K562 (cell line): Measurements from ENCODE around the gene RPS6KL1. TPM values are rescaled to one million over a fixed set of nuclear protein-coding genes. Genes with fewer than 3 reads are reported as not detected.

Experiments
- ATAC-seq: fragments of 200-7000 bp; cut with Tn5 transposase; 3 replicates; pipeline ENCODE4 v1.9.1; 2020; ENCODE audit warnings: moderate library complexity
- BruUV-seq: library from RNA; stranded (reverse); fragments of 400-500 nt; replicated peaks from 2 replicates; lab custom pipeline; 2021; lab: Mats Ljungman, UMichigan
- CTCF ChIA-PET: fragments of 300-600 bp; formaldehyde crosslinking; extraction: SDS; loops from one replicate; lab custom pipeline; 2021; ENCODE audit warnings: low intra/inter-chr PET ratio; lab: Yijun Ruan, JAX
- POLR2A ChIA-PET: fragments of 300-600, 350-650 bp; sonication (Branson Sonifier 250); formaldehyde crosslinking; extraction: SDS; loops from one replicate; lab custom pipeline; 2021; ENCODE audit warnings: antibody characterized with exemption, inconsistent platforms; lab: Yijun Ruan, JAX
- DNase-seq, 4 experiments: peaks; one replicate each; pipeline versions ENCODE4 v3.0.0 to v3.0.0-alpha.2; 2011 to 2018; ENCODE audit warnings: low spot score in 3 of 4, mixed read lengths in 3 of 4; ENCODE audit errors: extremely low read depth in 1 of 4
- FAIRE-seq: peaks from 2 replicates; lab custom pipeline; 2011; peaks lifted over from hg19 to GRCh38; lab: Jason Lieb, UNC
- H2AFZ ChIP-seq: 2 replicates; pipeline ENCODE4 v1.6.0; 2011; ENCODE audit warnings: low read depth, low read length, control low read depth, inconsistent platforms
- H3K27ac ChIP-seq: fragments of 200-600 bp; 3 replicates; pipeline ENCODE4 v1.8.0; 2011; ENCODE audit warnings: low read depth, mild to moderate bottlenecking, control low read depth, inconsistent platforms, low read length, moderate library complexity, mixed read lengths; ENCODE audit errors: extremely low read depth
- H3K27me3 ChIP-seq, 2 experiments: fragments of 300-600 bp in 1 of 2; 2 replicates in 1 of 2; 3 replicates in 1 of 2; pipeline versions ENCODE4 v1.6.0 to v1.8.0; 2011; ENCODE audit warnings: inconsistent platforms in 2 of 2, low read length in 2 of 2, mild to moderate bottlenecking in 1 of 2, mixed read lengths in 1 of 2, moderate library complexity in 1 of 2; ENCODE audit not compliant: control insufficient read depth in 2 of 2, insufficient read depth in 2 of 2
- H3K36me3 ChIP-seq: fragments of 300-600 bp; 3 replicates; pipeline ENCODE4 v1.8.0; 2011; ENCODE audit warnings: mild to moderate bottlenecking, low read length, inconsistent platforms; ENCODE audit not compliant: control insufficient read depth, insufficient read depth
- H3K4me1 ChIP-seq, 2 experiments: fragments of 200-600 bp in 1 of 2; replicated peaks in 1 of 2; 2 replicates in 1 of 2; 3 replicates in 1 of 2; pipeline versions ENCODE4 v1.5.1 to v1.8.0; 2011; ENCODE audit warnings: inconsistent platforms in 2 of 2, low read length in 2 of 2, mild to moderate bottlenecking in 1 of 2, mixed read lengths in 1 of 2, moderate library complexity in 1 of 2; ENCODE audit not compliant: control insufficient read depth in 2 of 2, insufficient read depth in 2 of 2
- H3K4me2 ChIP-seq: 2 replicates; pipeline ENCODE4 v1.6.1; 2011; ENCODE audit warnings: low read length, control low read depth, inconsistent platforms, mixed read lengths; ENCODE audit not compliant: insufficient read depth
- H3K4me3 ChIP-seq: fragments of 200-600 bp; sonication (generic), shearing (Covaris generic); 2 replicates; pipeline ENCODE4 v1.5.1; 2016; ENCODE audit warnings: control low read depth, inconsistent platforms
- H3K79me2 ChIP-seq: fragments of 200-600 bp; 3 replicates; pipeline ENCODE4 v1.8.0; 2011; ENCODE audit warnings: low read length, inconsistent platforms; ENCODE audit not compliant: control insufficient read depth, insufficient read depth
- H3K9ac ChIP-seq, 2 experiments: 2 replicates each; pipeline versions ENCODE4 v1.6.0 to v1.6.1; 2011; ENCODE audit warnings: low read depth in 2 of 2, low read length in 2 of 2, control low read depth in 1 of 2, inconsistent platforms in 1 of 2, mild to moderate bottlenecking in 1 of 2, mixed read lengths in 1 of 2; ENCODE audit not compliant: insufficient read depth in 1 of 2
- H3K9me1 ChIP-seq: one replicate; pipeline ENCODE4 v1.6.0; 2011; ENCODE audit warnings: inconsistent platforms, mild to moderate bottlenecking, low read length, moderate library complexity; ENCODE audit not compliant: control insufficient read depth, insufficient read depth
- H3K9me3 ChIP-seq: replicated peaks from 2 replicates; pipeline ENCODE4 v1.5.1; 2011; ENCODE audit warnings: low read depth, low read length, inconsistent platforms; ENCODE audit not compliant: control insufficient read depth, insufficient read depth
- H4K20me1 ChIP-seq: replicated peaks from 2 replicates; pipeline ENCODE4 v1.6.1; 2011; ENCODE audit warnings: low read length, inconsistent platforms, mixed read lengths; ENCODE audit not compliant: control insufficient read depth, insufficient read depth
- MYC ChIP-seq, 2 experiments: fragments of 250-450 bp in 1 of 2; sonication (Bioruptor Pico) in 1 of 2; IDR thresholded peaks; 2 replicates each; pipeline versions ENCODE4 v1.5.1 to v1.6.1; 2012 to 2021; ENCODE audit warnings: low read depth in 2 of 2, borderline replicate concordance in 1 of 2, improper control_type of control experiment in 1 of 2, low read length in 1 of 2, mild to moderate bottlenecking in 1 of 2, moderate library complexity in 1 of 2
- SPI1 ChIP-seq: IDR thresholded peaks from 2 replicates; pipeline ENCODE4 v1.6.1; 2011; ENCODE audit warnings: low read depth, low read length, control low read depth, borderline replicate concordance
- ZNF263 ChIP-seq: sonication (generic); formaldehyde crosslinking; IDR thresholded peaks from 2 replicates; pipeline ENCODE4 v1.8.0; 2022; ENCODE audit warnings: mild to moderate bottlenecking, missing genetic modification reagents, borderline replicate concordance
- ZNF3 ChIP-seq: fragments of 250-450 bp; sonication (Bioruptor Pico); IDR thresholded peaks from 2 replicates; pipeline ENCODE4 v1.5.0; 2021; ENCODE audit warnings: mild to moderate bottlenecking, moderate library complexity
- WGBS: fragments of 100-300 bp; shearing (Covaris generic); methylation state at CpG from one replicate; pipeline ENCODE4 v1.1.6; 2016; ENCODE audit warnings: low coverage, mixed read lengths; ENCODE audit not compliant: insufficient coverage; ENCODE audit errors: missing lambda C conversion rate; 5-methylcytosine and 5-hydroxymethylcytosine counted together
- in situ Hi-C: fragments of 300-500 bp; cut with MboI; formaldehyde crosslinking; loops from 4 replicates; pipeline ENCODE4 v1.15.0; 2018; ENCODE audit warnings: inconsistent platforms, mixed read lengths
- intact Hi-C: fragments of 100-400 bp; cut with micrococcal nuclease; formaldehyde crosslinking; loops from 2 replicates; pipeline ENCODE4 v1.14.2; 2022
- polyA plus RNA-seq, 8 experiments: library from polyadenylated mRNA; depleted of rRNA in 4 of 8; stranded (reverse) in 5 of 8; unstranded in 3 of 8; fragments of >200 nt; fragmentation: Nextera tagmentation in 2 of 8; fragmentation: Illumina TruSeq in 1 of 8; extraction: Ambion mirVana in 2 of 8; extraction: Trizol in 1 of 8; gene quantifications; 2 replicates each; pipeline versions ENCODE4 v1.2.1 to v1.2.3, GENCODE V29; 2011 to 2014; ENCODE audit warnings: inconsistent platforms in 1 of 8, missing spikeins in 1 of 8
- total RNA-seq, 7 experiments: library from RNA; depleted of rRNA in 6 of 7; stranded (reverse); fragments of >200 nt in 6 of 7; fragmentation: Illumina TruSeq in 2 of 7; extraction: Trizol in 2 of 7; gene quantifications; 2 replicates each; pipeline versions ENCODE4 v1.2.1 to v1.2.3, GENCODE V29; 2011 to 2021; ENCODE audit warnings: low replicate concordance in 1 of 7

Gene RPS6KL1
- total and polyA plus RNA-seq, 9 of the 15 experiments (the other 6 are each of a cell fraction or from before 2014, with no cell fraction given) = 0.91 to 15.5 (median 8.1) TPM

- Histone ChIP-seq H3K9me1 (no peaks in the 10 kb centered on the region), H3K4me1 (peaks cover 0 to 30% of the 10 kb centered on the region in 2 experiments; a peak in 2 of 5 replicates), H3K79me2 (no peaks in the 10 kb centered on the region), H3K4me2 (no peak overlapping the region), H3K4me3 (no peak overlapping the region), H3K27ac (no peak overlapping the region), H3K9me3 (no peaks in the 10 kb centered on the region), H4K20me1 (no peaks in the 10 kb centered on the region), H2AFZ (no peak overlapping the region), H3K9ac (no peak overlapping the region), H3K36me3 (no peaks in the 10 kb centered on the region), H3K27me3 (no peaks in the 10 kb centered on the region)
- FAIRE-seq (no peak), ATAC-seq (no peak), DNase-seq (no peak)
- no TSS peak for BruUV-seq
- 3% methylated on average over 4 of the region's 5 CpGs for WGBS
- in situ Hi-C loops (no loop called here), intact Hi-C loops (no loop called here)
- ChIA-PET CTCF (no interaction called here), POLR2A (interaction anchor here (0.7 kb wide), 1 partner anchor 13 kb away, joined by 3 read pairs; no protein-coding TSS in a partner anchor)
- TF ChIP-seq ZNF3 (CRISPR knock-in tag) = no peak
- peak; percentile 84; the same call in 1 of the 2 replicates for TF ChIP-seq SPI1
- TF ChIP-seq ZNF263 (CRISPR knock-in tag) = no peak
- TF ChIP-seq MYC (IDR thresholded peaks at IDR 0.05; ENCODE audit: low read depth, low read length) = no peak
- TF ChIP-seq MYC (CRISPR knock-in tag; IDR thresholded peaks at IDR 0.05; ENCODE audit: borderline replicate concordance, low read depth) = no peak
- TF ChIP-seq, all 486 proteins: peak for 1
Measured at GRCh38 chr14:74959596-74960180, 36.6 kb upstream of the RPS6KL1 start.
